Stimulated activated CD8-positive, alpha-beta memory T cell treated with anti-CD3 and anti-CD28 coated beads, Interleukin-15, amount 100 ng/mL, for 4 hours (primary cell): ENCODE results near the gene CELF4.

Experiments used
- DNase-seq, 2 donors: peaks; one replicate each; pipeline ENCODE4 v3.0.0-alpha.2; 2020; ENCODE audit warnings: low read depth in 2 of 2

The CELF4 gene

GRCh38 chr18:37574113-37574512, 8.5 kb upstream of the CELF4 start:
- DNase-seq: no peak

DNA sequence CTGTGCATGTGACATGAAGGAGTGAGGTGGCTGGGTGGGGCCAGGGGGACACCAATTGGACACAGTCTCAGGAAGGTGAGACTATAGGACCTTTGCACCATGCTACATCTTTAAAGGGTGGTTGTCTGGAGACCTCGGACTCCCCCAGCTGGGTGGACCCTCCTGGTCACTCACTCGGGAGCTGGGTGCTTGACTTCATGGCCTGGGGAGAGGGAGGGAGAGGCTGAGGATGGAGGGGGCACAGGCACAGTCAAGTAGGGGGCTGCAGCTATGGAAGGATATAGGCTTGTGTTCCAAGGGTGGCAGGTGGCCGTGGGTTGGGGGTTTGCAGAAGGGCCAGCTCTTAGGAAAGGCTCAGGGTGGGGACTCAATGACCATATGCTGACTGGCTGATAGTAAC, 7.1 kb upstream of the CELF4 start:
- DNase-seq: no peak

DNA sequence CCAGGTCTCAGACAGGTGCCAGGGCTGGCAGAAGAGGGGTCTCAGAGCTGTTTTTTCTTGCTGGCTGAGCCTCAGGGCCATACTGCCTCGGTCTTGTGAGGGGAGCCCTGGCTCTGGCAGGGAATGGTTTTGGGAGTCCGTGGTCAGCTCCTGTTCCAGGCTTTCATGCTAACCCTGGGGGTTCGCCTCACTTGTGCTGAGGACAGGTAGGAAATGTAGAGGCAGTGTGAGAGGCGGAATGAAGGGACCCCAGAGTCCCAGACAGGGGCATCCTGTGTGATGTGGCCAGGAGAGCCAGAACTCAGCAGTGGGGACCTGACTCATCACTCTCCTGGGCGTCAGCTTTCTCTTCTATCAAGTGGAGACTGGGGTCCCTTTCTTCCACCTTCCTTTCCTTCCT, 5.7 kb upstream of the CELF4 start:
- no peak for DNase-seq

DNA sequence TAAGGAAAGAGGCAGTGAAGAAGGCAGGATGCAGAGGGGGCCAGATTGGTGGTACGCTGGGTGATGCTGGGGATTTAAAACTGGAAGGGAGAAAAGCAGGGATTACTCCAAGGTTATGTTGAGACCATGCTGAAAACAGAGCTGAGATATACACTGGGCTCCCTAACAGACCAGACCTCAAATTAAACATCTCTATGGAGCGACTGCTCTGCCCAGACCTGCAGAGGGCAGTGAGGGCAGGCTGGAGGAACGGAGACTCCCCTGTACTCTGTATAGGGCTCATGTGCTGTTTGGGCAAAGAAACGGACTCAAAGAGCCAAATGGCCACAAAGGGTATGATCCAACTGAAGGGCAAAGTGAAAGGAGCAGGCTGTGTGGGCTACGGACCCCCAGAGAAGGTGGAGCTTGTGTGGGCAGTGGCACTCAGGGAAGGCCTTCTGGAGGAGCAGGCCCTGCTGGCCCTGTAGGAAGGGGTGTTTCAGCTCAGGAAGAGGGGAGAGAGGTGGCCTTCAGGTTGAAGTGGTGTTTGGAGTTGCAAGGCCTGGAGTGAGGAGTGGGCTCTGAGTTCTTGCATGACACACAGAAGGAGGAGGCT, 4.8 kb upstream of the CELF4 start:
- DNase-seq: no peak

GRCh38 chr18:37568671-37569070, 3.1 kb upstream of the CELF4 start:
- DNase-seq: no peak

- no peak for DNase-seq
Measured at GRCh38 chr18:37567994-37568359, 2.4 kb upstream of the CELF4 start.

- DNase-seq: no peak
Measured at GRCh38 chr18:37567061-37567993, 1.7 kb upstream of the CELF4 start.

DNA sequence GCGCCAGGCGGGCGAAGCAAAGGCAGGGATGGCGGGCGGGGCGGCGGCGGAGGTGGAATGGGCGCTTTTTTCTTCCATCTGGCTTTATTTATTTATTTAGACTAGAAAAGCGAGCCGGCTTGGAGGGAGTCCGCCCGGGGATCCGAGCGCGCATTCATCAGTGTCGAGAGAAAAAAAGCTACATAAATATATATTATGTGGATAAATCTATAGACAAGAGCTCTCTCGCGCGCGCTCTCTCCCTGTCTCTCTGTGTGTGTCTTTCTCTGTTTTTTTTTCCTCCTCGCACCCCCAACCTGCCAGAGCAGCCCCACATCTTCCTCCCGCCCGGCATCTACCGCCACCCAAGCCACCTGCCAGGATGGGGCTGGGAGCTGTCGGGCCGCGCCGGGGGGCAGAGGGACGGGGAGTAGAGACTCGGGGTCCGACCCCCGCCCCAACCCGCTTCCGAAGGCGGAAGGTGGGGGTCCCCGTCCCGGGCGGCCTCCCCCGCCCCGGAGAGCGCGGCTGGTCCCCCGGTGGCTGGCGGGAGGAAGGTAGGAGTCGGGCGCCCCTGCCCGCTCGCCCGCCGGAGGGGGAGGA, 972 bp upstream of the CELF4 start:
- no peak for DNase-seq

GRCh38 chr18:37565977-37566478, 430 bp upstream of the CELF4 start:
- DNase-seq: no peak

DNA sequence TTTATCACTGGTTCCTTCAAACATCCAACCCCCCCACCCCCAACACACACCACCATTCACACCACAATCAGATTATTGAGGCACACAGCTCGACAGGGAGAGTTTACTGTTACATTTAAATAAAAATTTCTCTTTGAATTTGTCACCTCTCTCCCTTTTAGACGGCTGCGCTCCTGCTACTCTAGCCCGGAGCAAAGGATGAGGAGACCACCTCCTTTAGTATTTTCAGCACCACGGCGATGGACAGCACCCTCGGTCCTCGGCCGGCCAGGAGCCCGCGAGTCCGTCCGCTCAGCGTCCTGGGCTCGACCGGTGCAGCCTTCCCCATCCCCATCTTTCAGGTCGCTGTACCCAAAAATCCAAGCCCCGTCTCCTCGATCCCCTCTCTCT, 892 bp downstream of the CELF4 start:
- no peak for DNase-seq

DNA sequence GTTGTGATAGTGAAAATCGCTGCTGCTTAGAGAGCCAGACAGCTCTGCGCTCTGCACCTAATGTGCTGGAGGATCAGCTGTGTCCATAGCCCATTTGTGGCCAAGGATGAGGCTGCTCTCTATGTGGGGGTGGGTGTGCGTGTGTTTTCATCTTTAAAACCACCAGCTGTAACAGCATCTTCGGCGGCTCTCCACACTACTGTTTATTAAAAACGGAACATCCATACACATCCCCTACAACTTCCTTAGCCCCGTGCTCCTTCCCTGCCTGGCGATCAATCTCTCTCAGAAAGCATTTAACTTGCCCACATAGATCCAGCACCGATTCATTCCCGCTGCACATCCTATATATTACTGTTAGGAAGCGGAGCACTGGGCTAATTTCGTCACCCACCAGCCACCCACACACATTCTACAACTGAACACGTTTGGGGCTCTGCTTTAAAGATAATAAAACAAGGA, 1.6 kb downstream of the CELF4 start:
- no peak for DNase-seq

DNA sequence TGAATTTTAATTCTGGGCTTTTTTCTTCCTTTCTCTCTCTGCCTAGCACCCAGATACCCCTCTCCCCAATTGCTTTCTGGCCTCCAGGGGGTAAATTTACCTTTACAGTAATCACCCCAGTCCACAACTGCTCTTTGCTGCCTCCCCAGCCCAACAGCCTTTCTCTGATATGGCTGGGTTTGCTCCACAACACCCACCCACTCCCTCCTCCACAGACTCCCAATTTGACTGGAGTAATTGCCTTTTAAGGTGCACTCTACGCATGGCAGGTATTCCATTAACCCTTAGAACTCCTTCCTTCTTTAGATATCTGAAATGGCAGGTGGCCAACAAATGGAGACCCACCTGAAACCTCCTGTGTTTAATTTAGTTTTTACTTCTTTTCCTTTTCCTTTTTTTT, 3.6 kb downstream of the CELF4 start:
- DNase-seq: no peak

GRCh38 chr18:37560003-37560402, 5.6 kb downstream of the CELF4 start:
- DNase-seq: no peak

GRCh38 chr18:37559194-37559593, 6.4 kb downstream of the CELF4 start:
- no peak for DNase-seq

- DNase-seq: no peak
Measured at GRCh38 chr18:37554399-37554787, 11.2 kb downstream of the CELF4 start.

DNA sequence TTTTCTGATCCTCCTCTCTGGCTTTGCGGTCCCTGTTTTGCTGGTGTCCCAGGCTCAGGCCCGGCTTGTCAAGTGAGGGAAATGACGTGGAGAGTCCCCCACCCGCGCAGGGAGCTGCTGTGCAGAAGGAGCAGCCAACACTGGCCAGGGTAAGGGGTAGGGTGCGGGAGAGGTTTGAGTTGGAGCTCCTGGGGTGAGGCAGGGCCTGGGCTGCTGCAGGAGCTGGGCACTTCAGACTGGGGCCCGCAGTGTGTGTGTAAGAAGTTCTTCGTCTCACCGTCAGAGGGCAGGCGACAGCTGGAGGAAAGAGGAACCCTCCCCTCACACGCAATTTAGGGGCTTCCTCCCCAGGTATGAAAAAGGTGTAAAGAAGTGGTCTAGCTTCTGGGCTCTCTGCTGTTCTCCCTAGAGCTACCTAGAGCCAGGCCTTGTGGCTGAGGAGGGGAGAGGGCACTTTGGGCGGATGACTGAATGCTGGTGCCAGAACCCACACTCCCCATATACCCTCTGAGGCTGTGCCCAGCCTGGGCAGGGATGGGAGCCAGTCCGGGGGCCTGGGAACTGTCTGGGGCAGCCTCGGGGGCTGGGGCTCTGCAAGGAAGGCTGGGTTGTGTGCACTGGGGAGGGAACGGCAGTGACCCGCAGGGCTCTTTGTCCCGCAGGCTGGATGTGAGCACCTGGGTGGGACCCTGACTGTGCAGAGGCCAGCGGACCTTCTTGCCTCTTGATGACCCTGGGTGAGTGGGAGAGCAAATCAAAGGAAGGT, 11.8 kb downstream of the CELF4 start:
- DNase-seq: no peak

DNA sequence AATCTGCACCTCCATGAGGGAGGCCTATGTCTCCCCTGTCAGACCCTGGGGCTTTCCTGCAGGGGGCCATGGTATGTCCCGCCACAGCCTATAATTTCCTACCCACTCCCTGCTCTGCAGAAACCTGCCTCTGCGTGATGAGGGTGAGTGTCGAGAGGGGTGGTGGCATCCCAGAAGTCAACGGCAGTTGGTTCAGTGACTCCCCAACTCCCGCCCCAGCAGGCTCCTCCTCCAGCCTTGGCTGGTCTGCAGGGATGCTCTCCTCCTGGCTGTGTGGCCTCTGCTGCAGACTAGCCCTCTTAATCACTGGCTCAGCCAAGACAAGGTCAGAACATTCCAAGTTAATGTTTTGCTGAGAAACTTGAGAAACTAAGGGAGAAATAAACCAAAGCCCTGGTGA, 13.3 kb downstream of the CELF4 start:
- DNase-seq: no peak

DNA sequence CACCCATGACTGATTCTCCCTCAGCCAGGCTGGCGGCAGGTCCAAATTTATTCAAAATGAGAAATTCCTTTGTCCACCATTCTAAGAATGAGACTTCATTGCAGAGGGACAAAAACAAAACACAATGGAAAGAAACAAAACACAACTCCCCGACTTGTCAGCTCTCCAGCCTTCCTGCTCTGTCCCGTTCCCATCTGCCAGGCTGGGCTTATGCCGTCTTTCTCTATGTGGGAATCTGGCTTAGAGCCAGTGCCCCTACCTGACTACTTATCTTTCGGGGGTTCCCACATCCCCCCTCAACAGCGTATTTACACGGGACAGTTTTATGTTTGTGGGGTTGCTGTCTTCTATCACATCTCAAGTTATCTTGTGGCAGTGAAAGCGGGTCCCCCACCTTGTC, 13.8 kb downstream of the CELF4 start:
- no peak for DNase-seq

DNA sequence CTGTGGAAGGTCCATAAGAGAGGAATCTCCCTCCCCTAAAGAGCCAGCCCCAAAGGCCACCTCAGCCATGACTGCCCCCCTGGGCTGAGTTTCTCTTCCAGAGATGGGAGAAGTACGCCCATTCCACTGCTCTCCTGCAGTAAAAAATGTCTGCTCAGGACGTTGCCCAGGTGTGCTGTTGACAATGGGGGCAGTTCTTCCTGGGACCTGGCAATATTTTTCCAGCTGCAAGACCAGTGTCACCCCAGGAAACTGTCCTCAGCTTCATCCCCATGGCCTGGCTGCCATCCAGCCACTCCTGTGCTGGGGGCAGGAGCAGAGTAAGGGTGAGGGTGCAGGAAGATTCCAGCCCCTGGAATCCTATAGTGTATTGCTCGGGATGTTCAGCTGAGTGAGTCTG, 14.3 kb downstream of the CELF4 start:
- DNase-seq: no peak

- no peak for DNase-seq
Measured at GRCh38 chr18:37550118-37550875, 15.3 kb downstream of the CELF4 start.

DNA sequence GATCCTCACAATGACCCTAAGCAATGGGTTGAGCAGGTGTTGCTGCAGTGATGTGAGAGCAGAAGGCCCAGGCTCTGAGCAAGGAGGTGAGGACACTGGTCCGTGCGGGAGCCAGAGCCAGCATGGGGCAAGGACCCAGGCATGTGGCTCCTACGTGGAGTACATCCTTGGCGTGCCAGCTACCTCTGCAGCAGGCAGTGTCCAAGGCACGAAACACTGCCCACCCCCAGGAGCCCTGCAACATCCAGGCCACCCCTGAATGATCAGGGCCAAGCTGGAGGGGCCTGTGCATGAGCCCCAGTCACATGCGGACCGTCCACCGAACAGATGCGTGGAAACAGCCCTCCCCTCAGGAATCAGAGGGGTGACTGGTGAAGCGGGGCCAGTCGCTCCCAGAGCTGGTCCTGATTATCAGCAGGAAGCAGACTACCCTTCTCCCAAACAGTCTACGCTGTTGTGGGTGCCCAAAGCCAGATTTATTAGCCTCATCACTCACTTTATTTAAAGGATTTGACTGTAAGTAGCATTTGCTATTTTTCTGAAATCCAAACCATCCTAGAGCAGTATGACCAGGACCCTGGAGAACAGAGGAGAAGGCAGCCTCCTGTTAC, 16.8 kb downstream of the CELF4 start:
- DNase-seq: no peak
